Neuronal stem cell (in vitro differentiated cells): ENCODE results near the gene PIGU.

Experiments used
- DNase-seq: peaks from one replicate; pipeline ENCODE4 v3.0.0-alpha.2; 2013; ENCODE audit warnings: low spot score
- H2AFZ ChIP-seq: one replicate; pipeline ENCODE4 v1.6.1; 2013; ENCODE audit warnings: mild to moderate bottlenecking, low read length, inconsistent platforms
- H2AK5ac ChIP-seq: 2 replicates; pipeline ENCODE4 v1.6.1; 2013; ENCODE audit warnings: low read depth, mild to moderate bottlenecking, inconsistent platforms, low read length, moderate library complexity, mixed read lengths
- H2BK120ac ChIP-seq: 2 replicates; pipeline ENCODE4 v1.6.1; 2013; ENCODE audit warnings: low read depth, mild to moderate bottlenecking, inconsistent platforms, low read length, moderate library complexity, mixed read lengths
- H2BK12ac ChIP-seq: one replicate; pipeline ENCODE4 v1.6.1; 2013; ENCODE audit warnings: low read length, inconsistent platforms
- H2BK15ac ChIP-seq: 2 replicates; pipeline ENCODE4 v1.6.1; 2013; ENCODE audit warnings: mild to moderate bottlenecking, low read length, inconsistent platforms, mixed read lengths
- H2BK5ac ChIP-seq: one replicate; pipeline ENCODE4 v1.6.1; 2013; ENCODE audit warnings: inconsistent platforms, mild to moderate bottlenecking, low read length, moderate library complexity
- H3K14ac ChIP-seq: one replicate; pipeline ENCODE4 v1.6.1; 2013; ENCODE audit warnings: low read length, inconsistent platforms
- H3K18ac ChIP-seq: 2 replicates; pipeline ENCODE4 v1.6.1; 2013; ENCODE audit warnings: low read length, inconsistent platforms
- H3K23ac ChIP-seq: 2 replicates; pipeline ENCODE4 v1.6.1; 2013; ENCODE audit warnings: low read depth, mild to moderate bottlenecking, mixed read lengths, low read length, inconsistent platforms; ENCODE audit not compliant: poor library complexity
- H3K27ac ChIP-seq: replicated peaks from 3 replicates; pipeline ENCODE4 v1.5.1; 2013; ENCODE audit warnings: low read length, inconsistent platforms
- H3K27me3 ChIP-seq, 3 experiments: 2 replicates each; pipeline ENCODE4 v1.6.1; 2013; ENCODE audit warnings: low read length in 3 of 3, mild to moderate bottlenecking in 2 of 3, inconsistent platforms in 1 of 3, low read depth in 1 of 3, mixed read lengths in 1 of 3, moderate library complexity in 1 of 3; ENCODE audit not compliant: control insufficient read depth in 3 of 3, insufficient read depth in 3 of 3
- H3K36me3 ChIP-seq, 2 donors: replicated peaks in 1 of 2; 2 replicates each; pipeline ENCODE4 v1.6.1; 2013; ENCODE audit warnings: low read length in 2 of 2; ENCODE audit not compliant: control insufficient read depth in 2 of 2, insufficient read depth in 2 of 2
- H3K4ac ChIP-seq: 2 replicates; pipeline ENCODE4 v1.6.1; 2013; ENCODE audit warnings: inconsistent platforms, mild to moderate bottlenecking, low read length, moderate library complexity
- H3K4me1 ChIP-seq, 2 donors: 1 replicate in 1 of 2; 2 replicates in 1 of 2; pipeline ENCODE4 v1.6.1; 2013; ENCODE audit warnings: low read length in 2 of 2, low read depth in 1 of 2; ENCODE audit not compliant: control insufficient read depth in 2 of 2, insufficient read depth in 1 of 2
- H3K4me2 ChIP-seq: one replicate; pipeline ENCODE4 v1.6.1; 2013; ENCODE audit warnings: mild to moderate bottlenecking, low read length, inconsistent platforms; ENCODE audit not compliant: insufficient read depth, poor library complexity, severe bottlenecking
- H3K4me3 ChIP-seq, 2 donors: 2 replicates each; pipeline ENCODE4 v1.5.1; 2013; ENCODE audit warnings: low read length in 2 of 2, mild to moderate bottlenecking in 2 of 2, inconsistent platforms in 1 of 2, moderate library complexity in 1 of 2
- H3K79me1 ChIP-seq: one replicate; pipeline ENCODE4 v1.6.1; 2013; ENCODE audit warnings: low read depth, mild to moderate bottlenecking, inconsistent platforms, low read length, moderate library complexity
- H3K9ac ChIP-seq: one replicate; pipeline ENCODE4 v1.6.1; 2013; ENCODE audit warnings: mild to moderate bottlenecking, low read depth, low read length, inconsistent platforms; ENCODE audit not compliant: poor library complexity
- H3K9me3 ChIP-seq, 2 donors: replicated peaks in 1 of 2; 2 replicates each; pipeline versions ENCODE3 to v1.6.1; 2013; ENCODE audit warnings: low read length in 2 of 2, mild to moderate bottlenecking in 2 of 2, inconsistent platforms in 1 of 2, low read depth in 1 of 2, mixed read lengths in 1 of 2, moderate library complexity in 1 of 2; ENCODE audit not compliant: control insufficient read depth in 2 of 2, insufficient read depth in 1 of 2
- H4K8ac ChIP-seq: one replicate; pipeline ENCODE4 v1.6.1; 2013; ENCODE audit warnings: low read depth, mild to moderate bottlenecking, inconsistent platforms, low read length, moderate library complexity
- H4K91ac ChIP-seq: one replicate; pipeline ENCODE4 v1.6.1; 2013; ENCODE audit warnings: low read length, low read depth, mild to moderate bottlenecking, inconsistent platforms; ENCODE audit not compliant: poor library complexity
- WGBS, 2 donors: extraction: QIAGEN DNeasy Blood & Tissue Kit; methylation state at CpG; one replicate each; pipeline ENCODE4 v1.1.7; 2013; ENCODE audit warnings: missing lambda C conversion rate in 2 of 2, mixed read lengths in 1 of 2; ENCODE audit not compliant: insufficient read length in 2 of 2, insufficient replicate concordance in 1 of 2; ENCODE audit errors: extremely low coverage in 2 of 2; 5-methylcytosine and 5-hydroxymethylcytosine counted together

The PIGU gene

DNA sequence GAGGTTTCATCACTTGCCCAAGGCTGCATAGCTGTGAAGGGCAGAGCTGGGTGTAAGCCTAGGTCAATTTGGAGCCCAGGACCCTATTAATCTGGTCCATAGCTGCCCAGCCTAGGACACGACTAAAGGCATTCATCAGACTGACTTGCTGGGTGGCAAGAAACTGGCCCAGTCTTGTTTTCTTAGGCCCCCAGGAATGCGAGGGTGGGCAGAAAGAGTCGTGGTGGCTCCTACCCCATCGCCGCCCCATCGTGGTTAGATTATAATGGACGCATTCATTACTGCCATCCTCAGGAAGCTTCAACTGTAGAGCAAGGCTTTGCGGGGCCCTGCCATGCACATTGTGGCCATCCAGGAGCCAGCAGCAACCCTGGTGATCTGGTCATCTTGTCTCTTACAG lies 144.6 kb downstream of the PIGU start:
- Histone ChIP-seq H3K27me3 (no peaks in the 10 kb centered on the region), H2BK5ac (no peak overlapping the region), H3K9me3 (no peaks in the 10 kb centered on the region), H2BK120ac (no peak overlapping the region), H3K79me1 (peaks cover 5% of the 10 kb centered on the region), H3K4me2 (no peak overlapping the region), H3K36me3 (peaks cover 55 to 91% of the 10 kb centered on the region in 2 donors), H3K14ac (no peak overlapping the region), H3K9ac (no peak overlapping the region), H3K27ac (no peak overlapping the region), H2BK12ac (no peak overlapping the region), H4K91ac (no peak overlapping the region), H2AK5ac (no peak overlapping the region), H3K23ac (peak overlapping the region; percentile 56), H2AFZ (no peak overlapping the region), H4K8ac (peak overlapping the region; percentile 7), H3K4me3 (no peak overlapping the region), H3K18ac (no peak overlapping the region), H3K4me1 (no peaks in the 10 kb centered on the region), H2BK15ac (no peak overlapping the region), H3K4ac (no peak overlapping the region)
- WGBS, 2 donors: no CpG with 5 or more reads among the region's 8 CpGs
- no peak for DNase-seq

DNA sequence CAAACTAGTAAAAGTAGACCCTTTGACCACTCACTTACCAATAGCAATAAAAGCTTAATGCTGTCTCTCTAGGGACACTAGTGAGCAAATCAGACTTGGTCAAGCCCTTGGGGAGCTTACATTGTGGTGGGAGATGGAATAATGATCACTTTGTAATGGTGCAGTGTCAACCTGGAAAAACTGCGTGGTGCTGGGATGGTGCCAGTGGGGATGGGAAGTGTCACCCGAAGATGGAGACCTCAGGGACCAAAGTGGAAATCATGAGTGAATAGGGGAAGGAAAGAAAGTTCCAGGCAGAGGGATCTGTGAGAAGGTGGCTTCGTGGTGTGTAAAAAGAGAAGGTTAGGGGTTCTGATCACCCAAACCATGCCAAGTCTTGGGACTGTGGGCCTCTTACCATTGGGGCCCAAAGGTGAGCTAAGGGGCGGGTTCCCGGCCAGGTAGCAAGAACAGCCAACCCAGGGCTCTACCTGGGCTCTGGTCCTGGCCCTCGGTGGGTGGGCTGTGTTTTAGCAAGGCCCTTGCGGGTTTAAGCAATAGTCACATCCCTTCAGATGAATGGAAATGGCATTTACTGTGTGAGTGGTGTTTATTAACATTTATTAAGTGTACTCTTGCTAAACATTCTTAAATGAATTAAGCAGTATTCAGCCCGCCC lies 145.2 kb downstream of the PIGU start:
- DNase-seq: no peak
- H3K27ac ChIP-seq: no peak overlapping the region
- H3K18ac ChIP-seq: no peak overlapping the region
- no peak overlapping the region for H3K14ac ChIP-seq
- no peak overlapping the region for H2BK12ac ChIP-seq
- H2AK5ac ChIP-seq: no peak overlapping the region
- H4K8ac ChIP-seq: no peak overlapping the region
- no peak overlapping the region for H3K4me2 ChIP-seq
- H3K23ac ChIP-seq: no peak overlapping the region
- peaks cover 56 to 91% of the 10 kb centered on the region in 2 donors for H3K36me3 ChIP-seq
- no peaks in the 10 kb centered on the region for H3K9me3 ChIP-seq
- H3K4ac ChIP-seq: no peak overlapping the region
- H2BK5ac ChIP-seq: no peak overlapping the region
- H3K27me3 ChIP-seq: no peaks in the 10 kb centered on the region
- no peak overlapping the region for H2BK120ac ChIP-seq
- H3K9ac ChIP-seq: no peak overlapping the region
- WGBS, 2 donors: no CpG with 5 or more reads among the region's 8 CpGs
- no peak overlapping the region for H2AFZ ChIP-seq
- no peak overlapping the region for H2BK15ac ChIP-seq
- H3K4me1 ChIP-seq: no peaks in the 10 kb centered on the region
- peaks cover 5% of the 10 kb centered on the region for H3K79me1 ChIP-seq
- no peak overlapping the region for H3K4me3 ChIP-seq
- H4K91ac ChIP-seq: no peak overlapping the region

DNA sequence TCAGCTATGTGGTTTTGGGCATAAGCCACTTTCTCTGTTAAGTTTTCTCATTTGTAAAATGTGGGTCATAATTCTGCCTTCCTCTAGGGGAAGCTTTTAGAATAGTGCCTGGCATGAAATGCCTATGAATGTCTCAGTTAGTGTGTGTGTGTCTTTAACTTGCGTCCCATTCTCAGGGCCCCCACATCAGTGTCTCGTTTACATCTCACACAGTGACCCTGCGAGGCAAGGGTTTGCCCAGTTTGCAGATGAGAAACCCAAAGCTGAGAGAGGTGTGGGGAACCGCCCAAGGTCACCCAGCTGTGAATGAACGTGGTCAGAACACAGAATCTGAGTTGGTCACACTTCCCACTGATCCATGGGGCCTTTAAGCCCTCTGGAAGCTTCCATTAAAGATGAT lies 146.6 kb downstream of the PIGU start:
- Histone ChIP-seq H3K9ac (no peak overlapping the region), H3K4me1 (no peaks in the 10 kb centered on the region), H2BK120ac (no peak overlapping the region), H3K4ac (no peak overlapping the region), H2BK5ac (no peak overlapping the region), H2AK5ac (no peak overlapping the region), H2BK15ac (no peak overlapping the region), H3K4me3 (no peak overlapping the region), H2BK12ac (no peak overlapping the region), H4K8ac (no peak overlapping the region), H3K4me2 (no peak overlapping the region), H3K79me1 (peaks cover 8% of the 10 kb centered on the region), H4K91ac (no peak overlapping the region), H3K36me3 (peaks cover 48 to 92% of the 10 kb centered on the region in 2 donors), H3K9me3 (no peaks in the 10 kb centered on the region), H3K18ac (no peak overlapping the region), H2AFZ (no peak overlapping the region), H3K14ac (no peak overlapping the region), H3K27me3 (no peaks in the 10 kb centered on the region), H3K27ac (no peak overlapping the region), H3K23ac (no peak overlapping the region)
- no CpG with 5 or more reads among the region's 5 CpGs for WGBS, 2 donors
- no peak for DNase-seq

DNA sequence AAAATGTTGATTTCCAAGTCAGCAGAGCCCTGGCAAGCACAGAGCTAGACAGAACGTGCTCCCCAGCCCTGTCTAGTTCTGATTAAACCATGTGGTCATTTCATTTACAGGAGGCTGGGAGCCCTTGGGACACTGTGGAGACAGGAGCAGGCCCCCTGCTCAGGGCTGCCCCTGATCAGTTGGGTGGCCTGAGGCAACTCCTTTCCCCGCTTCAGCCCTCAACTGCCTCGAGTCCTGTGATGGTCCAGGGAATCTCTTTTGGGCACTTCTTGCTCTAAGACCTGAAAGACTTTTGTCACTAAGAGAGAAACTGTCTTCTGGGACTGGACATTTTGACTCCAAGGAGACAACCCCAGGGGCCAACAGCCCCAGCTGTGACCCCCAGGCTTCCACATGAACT lies 147.2 kb downstream of the PIGU start:
- no peak overlapping the region for H3K23ac ChIP-seq
- no peak overlapping the region for H3K4me3 ChIP-seq
- no peaks in the 10 kb centered on the region for H3K4me1 ChIP-seq
- H2BK15ac ChIP-seq: no peak overlapping the region
- peaks cover 43 to 92% of the 10 kb centered on the region in 2 donors for H3K36me3 ChIP-seq
- H2AK5ac ChIP-seq: no peak overlapping the region
- no peak overlapping the region for H2BK12ac ChIP-seq
- H3K79me1 ChIP-seq: peaks cover 8% of the 10 kb centered on the region
- no peak overlapping the region for H4K8ac ChIP-seq
- no peak overlapping the region for H3K9ac ChIP-seq
- WGBS, 2 donors: no CpG with 5 or more reads among the region's 3 CpGs
- H2BK120ac ChIP-seq: no peak overlapping the region
- no peak overlapping the region for H4K91ac ChIP-seq
- H3K18ac ChIP-seq: no peak overlapping the region
- H3K14ac ChIP-seq: no peak overlapping the region
- no peaks in the 10 kb centered on the region for H3K9me3 ChIP-seq
- no peaks in the 10 kb centered on the region for H3K27me3 ChIP-seq
- DNase-seq: no peak
- no peak overlapping the region for H3K4ac ChIP-seq
- H2BK5ac ChIP-seq: no peak overlapping the region
- no peak overlapping the region for H2AFZ ChIP-seq
- H3K27ac ChIP-seq: no peak overlapping the region
- H3K4me2 ChIP-seq: no peak overlapping the region
